Loucy (cell line): ENCODE measurements around the gene MYO1D.
"Not testable (repeated sequence)": the region's sequence is repeated elsewhere in the genome, so short reads cannot be mapped to it uniquely, and the experiment has no call there.

Experiments
- H2AFZ ChIP-seq: fragments of 200-600 bp; sonication (generic); 2 replicates; pipeline ENCODE4 v1.6.0; 2016; ENCODE audit warnings: antibody characterized with exemption, mild to moderate bottlenecking, low read length, moderate library complexity
- H3F3A ChIP-seq: fragments of 200-600 bp; 2 replicates; pipeline ENCODE4 v1.6.0; 2016; ENCODE audit warnings: antibody characterized with exemption, low read depth, mild to moderate bottlenecking
- H3K27me3 ChIP-seq: fragments of 200-600 bp; sonication (generic); 2 replicates; pipeline ENCODE4 v1.6.1; 2014; ENCODE audit warnings: low read length, mild to moderate bottlenecking; ENCODE audit not compliant: insufficient read depth, poor library complexity, severe bottlenecking
- H3K36me3 ChIP-seq: fragments of 200-600 bp; sonication (generic); 2 replicates; pipeline ENCODE4 v1.6.1; 2016; ENCODE audit warnings: low read length; ENCODE audit not compliant: insufficient read depth
- H3K4me1 ChIP-seq: fragments of 200-600 bp; sonication (generic); 2 replicates; pipeline ENCODE4 v1.5.1; 2014; ENCODE audit warnings: low read length, mild to moderate bottlenecking; ENCODE audit not compliant: insufficient read depth, poor library complexity, severe bottlenecking
- H3K4me2 ChIP-seq: fragments of 200-600 bp; sonication (generic); 2 replicates; pipeline ENCODE4 v1.6.0; 2014; ENCODE audit warnings: antibody characterized with exemption, low read length, low read depth, mild to moderate bottlenecking; ENCODE audit not compliant: poor library complexity, severe bottlenecking
- H3K4me3 ChIP-seq: fragments of 200-600 bp; sonication (generic); 2 replicates; pipeline ENCODE4 v1.5.1; 2014; ENCODE audit warnings: low read length, mild to moderate bottlenecking, mixed read lengths; ENCODE audit not compliant: poor library complexity, severe bottlenecking
- H3K79me2 ChIP-seq: fragments of 200-600 bp; sonication (generic); 2 replicates; pipeline ENCODE4 v1.6.1; 2014; ENCODE audit warnings: low read length; ENCODE audit not compliant: insufficient read depth
- H3K9ac ChIP-seq: fragments of 200-600 bp; sonication (generic); 2 replicates; pipeline ENCODE4 v1.6.0; 2014; ENCODE audit warnings: mild to moderate bottlenecking, low read depth, low read length, moderate library complexity; ENCODE audit not compliant: poor library complexity, severe bottlenecking
- H3K9me2 ChIP-seq: fragments of 200-600 bp; sonication (generic); replicated peaks from 2 replicates; pipeline ENCODE4 v1.6.1; 2016; ENCODE audit warnings: low read depth, low read length, mixed read lengths
- H3K9me3 ChIP-seq: fragments of 200-600 bp; sonication (generic); 2 replicates; pipeline ENCODE4 v1.6.1; 2014; ENCODE audit warnings: mild to moderate bottlenecking, antibody characterized with exemption, low read length, low read depth; ENCODE audit not compliant: insufficient read depth
- H4K20me1 ChIP-seq: fragments of 200-600 bp; sonication (generic); 2 replicates; pipeline ENCODE4 v1.6.0; 2014; ENCODE audit warnings: antibody characterized with exemption, low read length, mild to moderate bottlenecking; ENCODE audit not compliant: insufficient read depth, poor library complexity, severe bottlenecking
- EZH2phosphoT487 ChIP-seq: fragments of 200-600 bp; IDR thresholded peaks from 2 replicates; pipeline ENCODE4 v1.6.1; 2018; ENCODE audit warnings: antibody characterized with exemption, mild to moderate bottlenecking, moderate library complexity, borderline replicate concordance
- TF ChIP-seq, protein P1 (sequence below): fragments of 200-600 bp; sonication (generic); conservative IDR thresholded peaks from 2 replicates; pipeline ENCODE4 v1.5.1; 2014; ENCODE audit warnings: mild to moderate bottlenecking, antibody characterized with exemption, low read length

Gene MYO1D

GRCh38 chr17:32742681-32743538 is 134.0 kb downstream of the MYO1D start:
- H3K4me2 ChIP-seq = no peak overlapping the region
- no peaks in the 10 kb centered on the region for H3F3A ChIP-seq
- H2AFZ ChIP-seq = no peak overlapping the region

DNA sequence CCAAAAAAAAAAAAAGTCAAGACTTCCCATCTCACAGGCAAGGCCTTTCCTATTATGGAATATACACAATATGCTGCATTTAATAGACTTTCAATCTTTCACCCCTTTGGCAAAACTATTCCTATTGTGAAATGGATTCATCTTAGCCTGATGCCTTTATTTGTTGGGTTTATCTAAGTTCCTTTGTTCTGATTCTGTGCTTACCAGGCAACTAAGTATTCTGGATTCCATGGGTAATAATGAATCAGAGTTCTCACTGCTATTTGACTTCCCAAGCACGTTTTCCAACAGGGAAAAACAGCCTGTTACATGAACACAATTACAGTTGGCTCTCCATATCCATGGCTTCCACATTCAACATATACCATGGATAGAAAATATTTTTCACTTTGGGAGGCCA is 135.5 kb downstream of the MYO1D start:
- TF ChIP-seq, protein P1, sequence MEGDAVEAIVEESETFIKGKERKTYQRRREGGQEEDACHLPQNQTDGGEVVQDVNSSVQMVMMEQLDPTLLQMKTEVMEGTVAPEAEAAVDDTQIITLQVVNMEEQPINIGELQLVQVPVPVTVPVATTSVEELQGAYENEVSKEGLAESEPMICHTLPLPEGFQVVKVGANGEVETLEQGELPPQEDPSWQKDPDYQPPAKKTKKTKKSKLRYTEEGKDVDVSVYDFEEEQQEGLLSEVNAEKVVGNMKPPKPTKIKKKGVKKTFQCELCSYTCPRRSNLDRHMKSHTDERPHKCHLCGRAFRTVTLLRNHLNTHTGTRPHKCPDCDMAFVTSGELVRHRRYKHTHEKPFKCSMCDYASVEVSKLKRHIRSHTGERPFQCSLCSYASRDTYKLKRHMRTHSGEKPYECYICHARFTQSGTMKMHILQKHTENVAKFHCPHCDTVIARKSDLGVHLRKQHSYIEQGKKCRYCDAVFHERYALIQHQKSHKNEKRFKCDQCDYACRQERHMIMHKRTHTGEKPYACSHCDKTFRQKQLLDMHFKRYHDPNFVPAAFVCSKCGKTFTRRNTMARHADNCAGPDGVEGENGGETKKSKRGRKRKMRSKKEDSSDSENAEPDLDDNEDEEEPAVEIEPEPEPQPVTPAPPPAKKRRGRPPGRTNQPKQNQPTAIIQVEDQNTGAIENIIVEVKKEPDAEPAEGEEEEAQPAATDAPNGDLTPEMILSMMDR = no peak
- TF ChIP-seq EZH2phosphoT487 = no peak
- Histone ChIP-seq H3K27me3 (no peaks in the 10 kb centered on the region), H3F3A (no peaks in the 10 kb centered on the region), H3K4me3 (no peak overlapping the region), H3K36me3 (no peaks in the 10 kb centered on the region), H4K20me1 (no peaks in the 10 kb centered on the region), H3K9ac (no peak overlapping the region), H3K4me2 (no peak overlapping the region), H2AFZ (no peak overlapping the region), H3K79me2 (no peaks in the 10 kb centered on the region), H3K4me1 (no peaks in the 10 kb centered on the region), H3K9me2 (no peaks in the 10 kb centered on the region), H3K9me3 (no peaks in the 10 kb centered on the region)

More at GRCh38 chr17:32742681-32743538, 134.0 kb downstream of the MYO1D start:
- Histone ChIP-seq H3K9ac (no peak overlapping the region), H3K4me3 (no peak overlapping the region), H3K4me1 (no peaks in the 10 kb centered on the region), H3K9me2 (no peaks in the 10 kb centered on the region), H3K27me3 (no peaks in the 10 kb centered on the region), H3K9me3 (no peaks in the 10 kb centered on the region), H3K36me3 (no peaks in the 10 kb centered on the region), H4K20me1 (no peaks in the 10 kb centered on the region), H3K79me2 (no peaks in the 10 kb centered on the region)
- no peak for TF ChIP-seq EZH2phosphoT487
- TF ChIP-seq, protein P1 = no peak

DNA sequence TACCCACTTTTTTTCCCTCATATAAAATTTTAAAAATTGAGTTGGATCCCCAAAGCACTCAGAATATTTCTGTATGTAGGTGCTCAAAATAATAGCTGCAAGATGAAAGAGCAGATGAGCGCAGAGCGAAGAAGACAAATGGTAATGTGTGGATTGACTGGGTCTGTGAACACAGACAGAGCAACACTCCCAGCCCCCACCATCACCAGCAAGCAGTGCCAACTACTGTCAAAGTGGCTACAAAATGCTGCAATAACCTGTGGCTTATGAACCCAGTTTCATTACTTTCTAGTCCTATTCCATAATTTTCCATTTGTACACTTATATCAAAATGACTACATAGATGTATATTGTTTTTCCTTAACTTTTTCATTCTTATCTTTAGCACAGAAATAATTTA is 137.2 kb downstream of the MYO1D start:
- no peak overlapping the region for H2AFZ ChIP-seq
- H3K9ac ChIP-seq = no peak overlapping the region
- H3K79me2 ChIP-seq = no peaks in the 10 kb centered on the region
- H3K4me1 ChIP-seq = no peaks in the 10 kb centered on the region
- no peaks in the 10 kb centered on the region for H3K27me3 ChIP-seq
- no peaks in the 10 kb centered on the region for H3K36me3 ChIP-seq
- H3K9me2 ChIP-seq = no peaks in the 10 kb centered on the region
- no peak overlapping the region for H3K4me2 ChIP-seq
- H4K20me1 ChIP-seq = no peaks in the 10 kb centered on the region
- no peaks in the 10 kb centered on the region for H3F3A ChIP-seq
- H3K9me3 ChIP-seq = no peaks in the 10 kb centered on the region
- no peak overlapping the region for H3K4me3 ChIP-seq
- TF ChIP-seq EZH2phosphoT487 = no peak
- TF ChIP-seq, protein P1 = no peak

DNA sequence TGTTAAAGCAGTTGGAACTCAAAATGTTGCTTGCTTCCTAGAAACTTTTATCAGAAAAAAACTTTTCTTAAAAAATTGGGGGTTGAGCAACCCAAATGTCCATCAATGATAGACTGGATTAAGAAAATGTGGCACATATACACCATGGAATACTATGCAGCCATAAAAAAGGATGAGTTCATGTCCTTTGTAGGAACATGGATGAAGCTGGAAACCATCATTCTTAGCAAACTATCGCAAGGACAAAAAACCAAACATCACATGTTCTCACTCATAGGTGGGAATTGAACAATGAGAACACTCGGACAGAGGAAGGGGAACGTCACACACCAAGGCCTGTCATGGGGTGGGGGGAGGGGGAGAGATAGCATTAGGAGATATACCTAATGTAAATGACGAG is 137.8 kb downstream of the MYO1D start:
- not testable (repeated sequence) for H3K9ac ChIP-seq, H3F3A ChIP-seq, H2AFZ ChIP-seq, H4K20me1 ChIP-seq, H3K9me3 ChIP-seq, H3K4me3 ChIP-seq, H3K27me3 ChIP-seq, H3K79me2 ChIP-seq, H3K9me2 ChIP-seq, H3K4me1 ChIP-seq, H3K4me2 ChIP-seq, H3K36me3 ChIP-seq
